Gastrocnemius medialis (tissue), 4 donors: ENCODE data around the gene PXDN.

ENCODE experiments used
- POLR2A ChIP-seq, 2 donors: fragments of 450-650 bp; IDR thresholded peaks; one replicate each; pipeline ENCODE4 v1.6.1; 2017; ENCODE audit warnings: antibody characterized with exemption in 2 of 2, mild to moderate bottlenecking in 2 of 2, moderate library complexity in 2 of 2
- TF ChIP-seq, protein P1 (sequence below), 5 experiments: fragments of 450-650 bp in 3 of 5; fragments of 200-600 bp in 2 of 5; sonication (generic) in 2 of 5; IDR thresholded peaks in 4 of 5; conservative IDR thresholded peaks in 1 of 5; 1 replicate in 4 of 5; 2 replicates in 1 of 5; pipeline ENCODE4 v1.5.1; 2016 to 2019; ENCODE audit warnings: antibody characterized with exemption in 5 of 5, mild to moderate bottlenecking in 3 of 5, moderate library complexity in 3 of 5

DNA sequence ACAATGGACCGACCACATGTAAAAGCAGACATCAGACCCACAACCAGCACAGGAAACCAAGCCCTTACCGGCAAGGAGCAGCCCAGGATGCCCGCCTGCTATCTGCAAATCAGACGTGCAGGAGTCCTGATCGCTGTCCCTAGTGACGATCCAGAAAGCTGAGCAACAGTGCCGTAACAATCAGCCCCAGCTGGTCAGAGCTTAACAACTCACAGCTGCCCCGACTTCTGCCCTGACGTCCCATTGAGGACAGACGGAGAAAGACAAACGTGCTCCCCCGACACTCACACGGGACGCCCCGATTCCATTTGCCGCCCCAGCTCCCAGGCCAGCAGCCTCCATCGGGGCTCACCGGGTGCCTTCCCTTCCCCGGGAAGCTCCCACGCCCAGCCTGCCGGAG is 39.8 kb upstream of the PXDN start:
- TF ChIP-seq, protein P1, sequence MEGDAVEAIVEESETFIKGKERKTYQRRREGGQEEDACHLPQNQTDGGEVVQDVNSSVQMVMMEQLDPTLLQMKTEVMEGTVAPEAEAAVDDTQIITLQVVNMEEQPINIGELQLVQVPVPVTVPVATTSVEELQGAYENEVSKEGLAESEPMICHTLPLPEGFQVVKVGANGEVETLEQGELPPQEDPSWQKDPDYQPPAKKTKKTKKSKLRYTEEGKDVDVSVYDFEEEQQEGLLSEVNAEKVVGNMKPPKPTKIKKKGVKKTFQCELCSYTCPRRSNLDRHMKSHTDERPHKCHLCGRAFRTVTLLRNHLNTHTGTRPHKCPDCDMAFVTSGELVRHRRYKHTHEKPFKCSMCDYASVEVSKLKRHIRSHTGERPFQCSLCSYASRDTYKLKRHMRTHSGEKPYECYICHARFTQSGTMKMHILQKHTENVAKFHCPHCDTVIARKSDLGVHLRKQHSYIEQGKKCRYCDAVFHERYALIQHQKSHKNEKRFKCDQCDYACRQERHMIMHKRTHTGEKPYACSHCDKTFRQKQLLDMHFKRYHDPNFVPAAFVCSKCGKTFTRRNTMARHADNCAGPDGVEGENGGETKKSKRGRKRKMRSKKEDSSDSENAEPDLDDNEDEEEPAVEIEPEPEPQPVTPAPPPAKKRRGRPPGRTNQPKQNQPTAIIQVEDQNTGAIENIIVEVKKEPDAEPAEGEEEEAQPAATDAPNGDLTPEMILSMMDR (IDR thresholded peaks at IDR 0.05 in 4 of 5, conservative IDR thresholded peaks at IDR 0.05 in 1 of 5) = no peak
- TF ChIP-seq POLR2A (IDR thresholded peaks at IDR 0.05) = no peak
